Raji (cell line): ENCODE data around the gene PTX4.

Experiments used
- POLR2A ChIP-seq: IDR thresholded peaks from 2 replicates; pipeline ENCODE4 v1.6.1; 2011; ENCODE audit warnings: low read depth, low read length, control low read depth; ENCODE audit not compliant: insufficient read depth

PTX4 gene

GRCh38 chr16:1439058-1439698 lies 49.6 kb downstream of the PTX4 start:
- no peak for TF ChIP-seq POLR2A

- no peak for TF ChIP-seq POLR2A
Measured at GRCh38 chr16:1438229-1439057, 50.3 kb downstream of the PTX4 start.

- TF ChIP-seq POLR2A = no peak
Measured at GRCh38 chr16:1437606-1438005, 51.1 kb downstream of the PTX4 start.

GRCh38 chr16:1436731-1437355 lies 51.9 kb downstream of the PTX4 start:
- no peak for TF ChIP-seq POLR2A

GRCh38 chr16:1435921-1436697 lies 52.6 kb downstream of the PTX4 start:
- TF ChIP-seq POLR2A = no peak
